Measurements from ENCODE around the gene RAP1GAP2. TPM values are rescaled to one million over a fixed set of nuclear protein-coding genes. Genes with fewer than 3 reads are reported as not detected.

RAP1GAP2 gene
- total RNA-seq, 4 donors from 2014 or later, result 0.85 to 2.4 (median 1.5) TPM

- Histone ChIP-seq H3K4me1 (no peaks in the 10 kb centered on the region), H3K36me3 (no peaks in the 10 kb centered on the region), H3K27ac (no peak overlapping the region), H3K4me3 (no peak overlapping the region), H3K9me3 (no peaks in the 10 kb centered on the region), H3K27me3 (peaks cover 4 to 10% (median 7%) of the 10 kb centered on the region in 3 donors)
- TF ChIP-seq CTCF (IDR thresholded peaks at IDR 0.05 in 4 of 5, conservative IDR thresholded peaks at IDR 0.05 in 1 of 5), result no peak
- no peak for TF ChIP-seq POLR2A (IDR thresholded peaks at IDR 0.05)
- no peak for ATAC-seq
- no peak for DNase-seq
- in situ Hi-C loops (cut with MboI; ENCODE audit: low sequenced_read_pairs in 4 of 4), result no loop called here
- intact Hi-C loops (cut with DNase I; ENCODE audit: low total_unique reads), result no loop called here
Measured at GRCh38 chr17:3036800-3037199, 240.6 kb downstream of the RAP1GAP2 start.

- no peak for TF ChIP-seq CTCF (IDR thresholded peaks at IDR 0.05 in 4 of 5, conservative IDR thresholded peaks at IDR 0.05 in 1 of 5)
- TF ChIP-seq POLR2A (IDR thresholded peaks at IDR 0.05), result no peak
- no peaks in the 10 kb centered on the region for H3K9me3 ChIP-seq
- in situ Hi-C loops (cut with MboI; ENCODE audit: low sequenced_read_pairs in 4 of 4), result no loop called here
- no peaks in the 10 kb centered on the region for H3K4me1 ChIP-seq
- intact Hi-C loops (cut with DNase I; ENCODE audit: low total_unique reads), result no loop called here
- ATAC-seq (no peak), DNase-seq (no peak)
- H3K36me3 ChIP-seq, result no peaks in the 10 kb centered on the region
- H3K4me3 ChIP-seq, result no peak overlapping the region
- H3K27me3 ChIP-seq, result peaks cover 4 to 11% (median 7%) of the 10 kb centered on the region in 3 donors
- no peak overlapping the region for H3K27ac ChIP-seq
Measured at GRCh38 chr17:3037259-3037658, 241.0 kb downstream of the RAP1GAP2 start.

DNA sequence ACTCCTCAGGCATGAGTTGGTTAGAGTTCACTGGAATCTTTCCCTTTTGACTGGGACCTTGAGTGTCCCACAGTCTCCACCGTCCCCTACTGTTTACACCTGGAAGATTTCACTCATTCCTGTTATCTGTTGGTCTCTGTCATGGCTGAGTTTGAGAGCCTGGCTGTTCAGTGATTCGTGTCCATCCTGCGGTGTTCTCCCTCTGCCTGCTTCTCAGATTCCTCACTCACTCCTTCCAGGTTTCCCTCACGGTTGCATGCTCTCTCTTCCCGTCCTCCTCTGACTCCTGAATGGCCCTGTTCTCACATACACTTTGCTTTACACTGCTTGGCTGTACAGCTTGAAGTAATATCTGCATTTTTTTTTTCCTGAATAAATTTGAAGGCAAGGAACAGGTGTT lies 242.7 kb downstream of the RAP1GAP2 start:
- Histone ChIP-seq H3K27me3 (peaks cover 4 to 11% (median 9%) of the 10 kb centered on the region in 3 donors), H3K4me3 (no peak overlapping the region), H3K36me3 (no peaks in the 10 kb centered on the region), H3K27ac (no peak overlapping the region), H3K4me1 (no peaks in the 10 kb centered on the region), H3K9me3 (no peaks in the 10 kb centered on the region)
- DNase-seq (no peak), ATAC-seq (no peak)
- intact Hi-C loops (cut with DNase I; ENCODE audit: low total_unique reads), result no loop called here
- no peak for TF ChIP-seq CTCF (IDR thresholded peaks at IDR 0.05 in 4 of 5, conservative IDR thresholded peaks at IDR 0.05 in 1 of 5)
- no peak for TF ChIP-seq POLR2A (IDR thresholded peaks at IDR 0.05)
- in situ Hi-C loops (cut with MboI; ENCODE audit: low sequenced_read_pairs in 4 of 4), result no loop called here

GRCh38 chr17:3039736-3040135 lies 243.5 kb downstream of the RAP1GAP2 start:
- no peaks in the 10 kb centered on the region for H3K4me1 ChIP-seq
- no peak for DNase-seq
- ATAC-seq, result no peak
- intact Hi-C loops (cut with DNase I; ENCODE audit: low total_unique reads) (no loop called here), in situ Hi-C loops (cut with MboI; ENCODE audit: low sequenced_read_pairs in 4 of 4) (no loop called here)
- no peaks in the 10 kb centered on the region for H3K36me3 ChIP-seq
- TF ChIP-seq CTCF (IDR thresholded peaks at IDR 0.05 in 4 of 5, conservative IDR thresholded peaks at IDR 0.05 in 1 of 5), result no peak
- no peak for TF ChIP-seq POLR2A (IDR thresholded peaks at IDR 0.05)
- no peak overlapping the region for H3K4me3 ChIP-seq
- no peaks in the 10 kb centered on the region for H3K9me3 ChIP-seq
- peaks cover 4 to 11% (median 9%) of the 10 kb centered on the region in 3 donors for H3K27me3 ChIP-seq
- no peak overlapping the region for H3K27ac ChIP-seq

DNA sequence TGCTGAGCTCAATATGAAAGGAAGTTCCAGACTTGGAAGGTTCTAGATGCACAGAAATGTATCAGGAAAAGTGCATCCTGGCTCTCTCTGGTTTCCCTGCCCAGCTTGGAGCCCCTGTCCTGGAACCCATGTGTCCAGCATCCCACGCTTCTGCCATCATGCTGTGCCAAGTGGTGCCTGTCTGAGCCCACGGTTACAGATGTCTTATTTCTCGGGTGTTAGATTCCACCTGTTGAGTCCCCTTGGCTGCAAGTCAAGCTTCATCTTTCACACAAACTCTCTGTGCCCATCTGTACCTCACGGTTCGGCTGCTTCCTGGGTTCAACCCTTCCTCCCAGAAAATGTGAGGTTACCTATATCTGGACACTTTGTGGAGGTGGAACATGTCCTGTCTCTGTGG lies 244.6 kb downstream of the RAP1GAP2 start:
- in situ Hi-C loops (cut with MboI; ENCODE audit: low sequenced_read_pairs in 4 of 4) (no loop called here), intact Hi-C loops (cut with DNase I; ENCODE audit: low total_unique reads) (no loop called here)
- peaks cover 4 to 9% (median 8%) of the 10 kb centered on the region in 3 donors for H3K27me3 ChIP-seq
- no peaks in the 10 kb centered on the region for H3K9me3 ChIP-seq
- TF ChIP-seq POLR2A (IDR thresholded peaks at IDR 0.05), result no peak
- DNase-seq (no peak), ATAC-seq (no peak)
- no peaks in the 10 kb centered on the region for H3K36me3 ChIP-seq
- no peak overlapping the region for H3K4me3 ChIP-seq
- H3K27ac ChIP-seq, result no peak overlapping the region
- no peaks in the 10 kb centered on the region for H3K4me1 ChIP-seq

Measured in gastrocnemius medialis (tissue), 4 donors.